Neural progenitor cell (in vitro differentiated cells): ENCODE measurements around the gene CERS6. TPM values are rescaled to one million over a fixed set of nuclear protein-coding genes. Genes with fewer than 3 reads are reported as not detected.

Experiments used
- DNase-seq: peaks from one replicate; pipeline ENCODE4 v3.0.0-alpha.2; 2016; ENCODE audit warnings: low spot score
- H2AFZ ChIP-seq: fragments of 200-600 bp; sonication (generic); replicated peaks from 2 replicates; pipeline ENCODE4 v1.6.1; 2016; ENCODE audit warnings: antibody characterized with exemption
- H3F3A ChIP-seq: fragments of 200-600 bp; sonication (generic); 2 replicates; pipeline ENCODE4 v1.6.1; 2016; ENCODE audit warnings: antibody characterized with exemption, low read depth
- H3K27ac ChIP-seq: fragments of 200-600 bp; sonication (generic); 2 replicates; pipeline ENCODE4 v1.5.1; 2016; ENCODE audit warnings: mild to moderate bottlenecking
- H3K27me3 ChIP-seq: fragments of 200-600 bp; sonication (generic); 2 replicates; pipeline ENCODE4 v1.6.1; 2016; ENCODE audit warnings: mild to moderate bottlenecking, moderate library complexity
- H3K36me3 ChIP-seq: fragments of 200-600 bp; sonication (generic); 2 replicates; pipeline ENCODE4 v1.5.1; 2016
- H3K4me1 ChIP-seq: fragments of 200-600 bp; sonication (generic); 2 replicates; pipeline ENCODE4 v1.6.1; 2016; ENCODE audit warnings: mixed run types
- H3K4me2 ChIP-seq: fragments of 200-600 bp; sonication (generic); 2 replicates; pipeline ENCODE4 v1.6.1; 2016
- H3K4me3 ChIP-seq: fragments of 200-600 bp; sonication (generic); 2 replicates; pipeline ENCODE4 v1.5.1; 2016
- H3K79me2 ChIP-seq: fragments of 200-600 bp; sonication (generic); 2 replicates; pipeline ENCODE4 v1.6.1; 2016; ENCODE audit warnings: low read depth
- H3K9ac ChIP-seq: fragments of 200-600 bp; sonication (generic); 2 replicates; pipeline ENCODE4 v1.6.1; 2016
- H3K9me3 ChIP-seq: fragments of 200-600 bp; sonication (generic); 2 replicates; pipeline ENCODE4 v1.5.1; 2016; ENCODE audit warnings: low read depth
- H4K20me1 ChIP-seq: fragments of 200-600 bp; sonication (generic); 2 replicates; pipeline ENCODE4 v1.6.1; 2016; ENCODE audit warnings: low read depth
- H3K27ac Mint-ChIP-seq: 3 replicates; pipeline ENCODE4 v1.8.0; 2021; ENCODE audit warnings: mixed read lengths
- H3K27me3 Mint-ChIP-seq: 2 replicates; pipeline ENCODE4 v1.8.0; 2022; ENCODE audit warnings: low read depth, mild to moderate bottlenecking, inconsistent platforms, moderate library complexity, mixed read lengths; ENCODE audit not compliant: insufficient read depth
- H3K36me3 Mint-ChIP-seq: 3 replicates; pipeline ENCODE4 v1.8.0; 2021; ENCODE audit warnings: mixed read lengths
- H3K4me1 Mint-ChIP-seq: 3 replicates; pipeline ENCODE4 v1.8.0; 2021; ENCODE audit warnings: mixed read lengths
- H3K4me3 Mint-ChIP-seq: 3 replicates; pipeline ENCODE4 v1.8.0; 2021; ENCODE audit warnings: mild to moderate bottlenecking, moderate library complexity, mixed read lengths
- H3K9me3 Mint-ChIP-seq: 3 replicates; pipeline ENCODE4 v1.8.0; 2020; ENCODE audit warnings: mixed read lengths
- EZH2 ChIP-seq: fragments of 200-600 bp; sonication (generic); IDR thresholded peaks from 2 replicates; pipeline ENCODE4 v1.6.1; 2017; ENCODE audit warnings: antibody characterized with exemption, mild to moderate bottlenecking, moderate library complexity
- EZH2phosphoT487 ChIP-seq: fragments of 200-600 bp; sonication (generic); IDR thresholded peaks from 2 replicates; pipeline ENCODE4 v1.6.1; 2017; ENCODE audit warnings: antibody characterized with exemption
- total RNA-seq: library from RNA; depleted of rRNA; stranded (reverse); fragments of >200 nt; gene quantifications from 2 replicates; pipeline ENCODE4 v1.2.3, GENCODE V29; 2015; ENCODE audit warnings: low replicate concordance
- TF ChIP-seq, protein P1 (sequence below): fragments of 200-600 bp; sonication (generic); IDR thresholded peaks from 2 replicates; pipeline ENCODE4 v1.5.1; 2017; ENCODE audit warnings: antibody characterized with exemption, mild to moderate bottlenecking

Gene CERS6
- total RNA-seq, 1 donor from 2014 or later: 50.8 TPM

DNA sequence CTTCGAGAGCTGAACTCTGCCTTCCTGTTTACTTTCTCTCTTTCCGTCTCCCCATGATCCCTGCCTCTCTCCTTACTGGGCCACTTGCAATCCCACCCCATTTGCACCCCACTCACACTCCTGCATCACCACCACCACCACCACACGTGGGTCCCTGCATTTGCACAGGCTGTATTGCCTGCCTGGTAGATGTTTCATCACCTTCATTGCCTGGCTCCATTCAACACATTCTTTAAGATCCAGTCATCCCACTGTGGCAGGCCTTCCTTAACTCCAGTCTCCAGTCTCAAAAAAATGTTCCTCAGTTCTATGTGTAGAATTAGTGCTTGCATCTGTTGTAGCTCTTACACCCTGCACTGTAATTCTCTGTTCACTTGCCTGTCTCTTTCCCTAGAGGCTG, 360.3 kb downstream of the CERS6 start:
- H3K4me3 ChIP-seq: no peak overlapping the region
- no peak overlapping the region for H3K4me3 Mint-ChIP-seq
- no peak overlapping the region for H2AFZ ChIP-seq
- H3K4me2 ChIP-seq: no peak overlapping the region
- H3K79me2 ChIP-seq: no peaks in the 10 kb centered on the region
- no peaks in the 10 kb centered on the region for H4K20me1 ChIP-seq
- no peak for DNase-seq
- H3F3A ChIP-seq: peaks cover 7% of the 10 kb centered on the region
- H3K4me1 Mint-ChIP-seq: peaks cover 73% of the 10 kb centered on the region
- no peak overlapping the region for H3K27ac ChIP-seq
- H3K27ac Mint-ChIP-seq: peak overlapping the region; percentile 18
- H3K9me3 Mint-ChIP-seq: peaks cover 2% of the 10 kb centered on the region
- no peaks in the 10 kb centered on the region for H3K36me3 Mint-ChIP-seq
- H3K9ac ChIP-seq: no peak overlapping the region
- TF ChIP-seq, protein P1, sequence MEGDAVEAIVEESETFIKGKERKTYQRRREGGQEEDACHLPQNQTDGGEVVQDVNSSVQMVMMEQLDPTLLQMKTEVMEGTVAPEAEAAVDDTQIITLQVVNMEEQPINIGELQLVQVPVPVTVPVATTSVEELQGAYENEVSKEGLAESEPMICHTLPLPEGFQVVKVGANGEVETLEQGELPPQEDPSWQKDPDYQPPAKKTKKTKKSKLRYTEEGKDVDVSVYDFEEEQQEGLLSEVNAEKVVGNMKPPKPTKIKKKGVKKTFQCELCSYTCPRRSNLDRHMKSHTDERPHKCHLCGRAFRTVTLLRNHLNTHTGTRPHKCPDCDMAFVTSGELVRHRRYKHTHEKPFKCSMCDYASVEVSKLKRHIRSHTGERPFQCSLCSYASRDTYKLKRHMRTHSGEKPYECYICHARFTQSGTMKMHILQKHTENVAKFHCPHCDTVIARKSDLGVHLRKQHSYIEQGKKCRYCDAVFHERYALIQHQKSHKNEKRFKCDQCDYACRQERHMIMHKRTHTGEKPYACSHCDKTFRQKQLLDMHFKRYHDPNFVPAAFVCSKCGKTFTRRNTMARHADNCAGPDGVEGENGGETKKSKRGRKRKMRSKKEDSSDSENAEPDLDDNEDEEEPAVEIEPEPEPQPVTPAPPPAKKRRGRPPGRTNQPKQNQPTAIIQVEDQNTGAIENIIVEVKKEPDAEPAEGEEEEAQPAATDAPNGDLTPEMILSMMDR: no peak
- no peak for TF ChIP-seq EZH2
- TF ChIP-seq EZH2phosphoT487: no peak
- no peaks in the 10 kb centered on the region for H3K36me3 ChIP-seq
- H3K27me3 Mint-ChIP-seq: peaks cover 4% of the 10 kb centered on the region
- peaks cover 13% of the 10 kb centered on the region for H3K4me1 ChIP-seq
- no peaks in the 10 kb centered on the region for H3K9me3 ChIP-seq
- no peaks in the 10 kb centered on the region for H3K27me3 ChIP-seq

DNA sequence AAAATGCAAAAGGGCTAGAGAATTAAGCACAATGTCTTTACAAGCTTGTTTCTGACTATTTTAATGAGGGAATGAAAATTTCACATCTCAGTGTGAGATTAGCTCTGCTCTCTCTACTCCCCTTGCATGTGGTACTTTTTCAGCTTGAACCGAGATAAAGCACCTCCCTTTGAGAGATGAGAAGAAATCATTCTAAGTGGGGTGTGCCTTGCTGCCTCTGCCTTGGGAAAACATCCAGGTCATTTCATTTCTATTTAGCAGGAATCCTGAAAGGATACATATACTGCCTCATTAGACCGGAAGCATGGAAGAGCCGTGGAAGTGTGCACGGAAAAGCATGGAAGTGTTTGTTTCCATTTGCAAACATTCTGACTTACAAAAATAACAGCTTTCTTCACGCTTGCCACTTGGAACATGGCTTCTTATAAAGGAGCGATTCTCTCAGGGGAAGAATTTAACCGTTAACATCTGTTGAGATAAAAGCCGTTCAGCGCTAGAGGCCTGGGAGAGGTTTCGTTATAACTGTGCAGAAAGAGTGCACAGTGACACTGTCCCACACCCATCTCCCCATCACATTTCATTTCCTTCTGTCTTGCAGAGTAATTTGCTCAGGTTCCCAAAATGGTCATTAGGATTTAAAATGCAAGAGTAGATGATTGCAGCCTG, 363.1 kb downstream of the CERS6 start:
- Mint-ChIP-seq H3K36me3 (no peaks in the 10 kb centered on the region), H3K27me3 (peaks cover 4% of the 10 kb centered on the region), H3K4me3 (no peak overlapping the region), H3K27ac (peak overlapping the region; percentile 30), H3K9me3 (peaks cover 2% of the 10 kb centered on the region), H3K4me1 (peaks cover 45% of the 10 kb centered on the region)
- H3K4me1 ChIP-seq: peaks cover 13% of the 10 kb centered on the region
- no peaks in the 10 kb centered on the region for H4K20me1 ChIP-seq
- H3K9ac ChIP-seq: no peak overlapping the region
- no peaks in the 10 kb centered on the region for H3K79me2 ChIP-seq
- TF ChIP-seq, protein P1: no peak
- TF ChIP-seq EZH2 (no peak), EZH2phosphoT487 (no peak)
- H3F3A ChIP-seq: peaks cover 7% of the 10 kb centered on the region
- no peaks in the 10 kb centered on the region for H3K27me3 ChIP-seq
- no peak for DNase-seq
- no peak overlapping the region for H3K4me3 ChIP-seq
- H3K4me2 ChIP-seq: no peak overlapping the region
- H2AFZ ChIP-seq: peak overlapping the region; percentile 23
- H3K27ac ChIP-seq: no peak overlapping the region
- H3K36me3 ChIP-seq: no peaks in the 10 kb centered on the region
- no peaks in the 10 kb centered on the region for H3K9me3 ChIP-seq

DNA sequence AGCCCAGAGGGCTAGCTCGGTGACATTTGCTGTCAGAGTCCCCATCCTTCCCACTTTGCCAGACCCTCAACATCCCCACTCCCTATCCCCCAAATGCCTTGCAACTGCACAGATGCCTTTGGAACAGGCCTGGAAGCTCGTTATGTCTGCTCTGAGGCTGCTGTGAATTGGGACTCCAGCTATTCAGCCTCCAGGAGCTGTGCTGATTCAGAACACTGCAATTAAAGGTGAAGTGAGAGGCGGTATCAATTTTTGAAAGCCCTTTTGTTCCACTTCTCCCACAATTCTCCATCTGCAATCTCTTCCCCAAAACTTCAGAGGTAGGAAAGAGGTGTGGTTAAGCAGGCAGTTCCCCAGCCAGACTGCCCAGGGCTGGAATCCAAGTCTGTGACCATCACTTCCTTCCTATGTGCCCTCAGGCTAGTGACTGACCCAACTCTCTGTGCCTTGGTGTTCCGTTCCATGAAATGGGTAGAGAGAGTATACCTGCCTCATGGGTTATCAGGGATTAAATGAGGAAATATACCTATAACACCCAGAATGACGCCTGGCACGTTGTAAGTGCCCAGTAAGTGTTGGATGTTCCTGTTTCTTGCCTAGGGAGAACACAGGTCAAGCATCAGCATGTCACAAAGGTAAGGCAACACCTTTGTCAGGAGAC, 363.9 kb downstream of the CERS6 start:
- no peaks in the 10 kb centered on the region for H3K36me3 ChIP-seq
- H4K20me1 ChIP-seq: no peaks in the 10 kb centered on the region
- no peak overlapping the region for H3K4me3 ChIP-seq
- peak overlapping the region; percentile 23 for H2AFZ ChIP-seq
- no peaks in the 10 kb centered on the region for H3K79me2 ChIP-seq
- DNase-seq: peak; percentile 15
- peaks cover 13% of the 10 kb centered on the region for H3K4me1 ChIP-seq
- H3K4me3 Mint-ChIP-seq: peak overlapping the region; percentile 24
- no peak overlapping the region for H3K4me2 ChIP-seq
- H3K27ac ChIP-seq: no peak overlapping the region
- peaks cover 40% of the 10 kb centered on the region for H3K4me1 Mint-ChIP-seq
- no peaks in the 10 kb centered on the region for H3K27me3 ChIP-seq
- H3K36me3 Mint-ChIP-seq: no peaks in the 10 kb centered on the region
- no peaks in the 10 kb centered on the region for H3K9me3 ChIP-seq
- no peak overlapping the region for H3K27ac Mint-ChIP-seq
- peaks cover 7% of the 10 kb centered on the region for H3F3A ChIP-seq
- peaks cover 2% of the 10 kb centered on the region for H3K9me3 Mint-ChIP-seq
- no peak overlapping the region for H3K9ac ChIP-seq
- TF ChIP-seq EZH2 (no peak), EZH2phosphoT487 (no peak)
- TF ChIP-seq, protein P1: no peak
- peaks cover 4% of the 10 kb centered on the region for H3K27me3 Mint-ChIP-seq
